GM12878 (cell line): Measurements from ENCODE around the gene EP400. TPM values are rescaled to one million over a fixed set of nuclear protein-coding genes. Genes with fewer than 3 reads are reported as not detected.

Source experiments
- ATAC-seq: fragments of 200-7000 bp; cut with Tn5 transposase; 3 replicates; pipeline ENCODE4 v1.9.1; 2020; ENCODE audit warnings: mild to moderate bottlenecking, moderate library complexity
- BruUV-seq: library from RNA; stranded (reverse); fragments of 400-500 nt; replicated peaks from 2 replicates; lab custom pipeline; 2021; lab: Mats Ljungman, UMichigan
- CTCF ChIA-PET: fragments of 300-600 bp; sonication (Branson Sonifier 250); formaldehyde crosslinking; extraction: SDS; loops from one replicate; lab custom pipeline; 2021; ENCODE audit warnings: inconsistent platforms; lab: Yijun Ruan, JAX
- POLR2A ChIA-PET: fragments of 350-600 bp; formaldehyde crosslinking; extraction: SDS; loops from one replicate; lab custom pipeline; 2021; ENCODE audit warnings: inconsistent platforms; lab: Charles Lee
- RAD21 ChIA-PET: fragments of 300-600 bp; sonication (Branson Sonifier 250); formaldehyde crosslinking; loops from one replicate; lab custom pipeline; 2023; ENCODE audit warnings: antibody characterized with exemption; ENCODE audit not compliant: unreplicated experiment; lab: Charles Lee
- SMC1A ChIA-PET: fragments of 300-600 bp; sonication (Branson Sonifier 250); formaldehyde crosslinking; loops from one replicate; lab custom pipeline; 2023; ENCODE audit not compliant: unreplicated experiment, uncharacterized antibody; lab: Charles Lee
- DNase-seq: peaks from one replicate; pipeline ENCODE4 v3.0.0-alpha.2; 2011; ENCODE audit warnings: low read depth, low spot score
- FAIRE-seq: peaks from 3 replicates; lab custom pipeline; 2011; peaks lifted over from hg19 to GRCh38; lab: Jason Lieb, UNC
- H2AFZ ChIP-seq: 2 replicates; pipeline ENCODE4 v1.6.0; 2011; ENCODE audit warnings: low read depth, low read length, control low read depth; ENCODE audit not compliant: control insufficient read depth
- H3K27ac ChIP-seq: 2 replicates; pipeline ENCODE4 v1.5.1; 2011; ENCODE audit warnings: control low read depth; ENCODE audit not compliant: control insufficient read depth, insufficient read depth
- H3K27me3 ChIP-seq, 2 experiments: replicated peaks in 1 of 2; 2 replicates each; pipeline versions ENCODE4 v1.6.0 to v1.6.1; 2011; ENCODE audit warnings: low read length in 1 of 2; ENCODE audit not compliant: control insufficient read depth in 2 of 2, insufficient read depth in 2 of 2
- H3K36me3 ChIP-seq, 2 experiments: 2 replicates each; pipeline ENCODE4 v1.5.1; 2011; ENCODE audit warnings: low read length in 1 of 2; ENCODE audit not compliant: control insufficient read depth in 2 of 2, insufficient read depth in 2 of 2
- H3K4me1 ChIP-seq: 2 replicates; pipeline ENCODE4 v1.6.1; 2011; ENCODE audit warnings: mild to moderate bottlenecking, low read length, moderate library complexity, mixed read lengths; ENCODE audit not compliant: control insufficient read depth, insufficient read depth
- H3K4me2 ChIP-seq: 2 replicates; pipeline ENCODE4 v1.6.0; 2011; ENCODE audit warnings: control low read depth; ENCODE audit not compliant: control insufficient read depth, insufficient read depth
- H3K4me3 ChIP-seq: fragments of 200-600 bp; sonication (generic); 2 replicates; pipeline ENCODE4 v1.5.1; 2016
- H3K79me2 ChIP-seq: 2 replicates; pipeline ENCODE4 v1.6.0; 2011; ENCODE audit warnings: low read length; ENCODE audit not compliant: control insufficient read depth, insufficient read depth
- H3K9ac ChIP-seq: 2 replicates; pipeline ENCODE4 v1.8.0; 2011; ENCODE audit warnings: low read length, control low read depth, mixed read lengths; ENCODE audit not compliant: control insufficient read depth, insufficient read depth
- H3K9me3 ChIP-seq: replicated peaks from 3 replicates; pipeline ENCODE4 v1.5.1; 2011; ENCODE audit warnings: mild to moderate bottlenecking, low read length; ENCODE audit not compliant: control insufficient read depth, insufficient read depth
- H4K20me1 ChIP-seq: 2 replicates; pipeline ENCODE4 v1.6.0; 2011; ENCODE audit not compliant: control insufficient read depth, insufficient read depth
- BHLHE40 ChIP-seq, 2 experiments: fragments of 450-650 bp in 1 of 2; IDR thresholded peaks; 2 replicates each; pipeline ENCODE4 v1.6.1; 2011 to 2017; ENCODE audit warnings: low read depth in 2 of 2, borderline replicate concordance in 1 of 2, improper control_type of control experiment in 1 of 2, low read length in 1 of 2, mild to moderate bottlenecking in 1 of 2
- CBX5 ChIP-seq: sonication (generic); IDR thresholded peaks from 2 replicates; pipeline ENCODE4 v1.6.1; 2016; ENCODE audit warnings: low read depth, moderate library complexity, mild to moderate bottlenecking, inconsistent platforms
- E4F1 ChIP-seq: fragments of 450-650 bp; IDR thresholded peaks from 2 replicates; pipeline ENCODE4 v1.6.1; 2018; ENCODE audit warnings: borderline replicate concordance, mild to moderate bottlenecking; ENCODE audit not compliant: partially characterized antibody
- MYC ChIP-seq: IDR thresholded peaks from 2 replicates; pipeline ENCODE4 v1.6.1; 2011; ENCODE audit warnings: mild to moderate bottlenecking, low read length, moderate library complexity, inconsistent platforms; ENCODE audit not compliant: insufficient read depth, insufficient replicate concordance, insufficient read length, severe bottlenecking
- RBBP5 ChIP-seq: fragments of 200-600 bp; sonication (generic); conservative IDR thresholded peaks from 2 replicates; pipeline ENCODE4 v1.6.1; 2016
- YY1 ChIP-seq: IDR thresholded peaks from 2 replicates; pipeline ENCODE4 v1.6.1; 2011; ENCODE audit warnings: low read depth, mild to moderate bottlenecking, low read length
- ZBTB33 ChIP-seq: fragments of 450-650 bp; IDR thresholded peaks from 2 replicates; pipeline ENCODE4 v1.6.1; 2017; ENCODE audit warnings: mild to moderate bottlenecking
- ZNF622 ChIP-seq: fragments of 450-650 bp; IDR thresholded peaks from 2 replicates; pipeline ENCODE4 v1.6.1; 2017; ENCODE audit warnings: mild to moderate bottlenecking, inconsistent platforms
- WGBS: methylation state at CpG from one replicate; pipeline ENCODE4 v1.1.6; 2016; ENCODE audit warnings: low lambda C conversion rate; ENCODE audit not compliant: insufficient replicate concordance, insufficient coverage; ENCODE audit errors: missing lambda C conversion rate; 5-methylcytosine and 5-hydroxymethylcytosine counted together
- in situ Hi-C: fragments of 300-500 bp; cut with MboI; formaldehyde crosslinking; loops from 9 replicates; pipeline ENCODE4 v1.14.3; 2018; ENCODE audit warnings: mixed read lengths
- intact Hi-C: fragments of 100-400 bp; cut with micrococcal nuclease; formaldehyde crosslinking; loops from one replicate; pipeline ENCODE4 v1.14.2; 2022; ENCODE audit not compliant: unreplicated experiment
- polyA plus RNA-seq, 11 experiments: library from polyadenylated mRNA; depleted of rRNA in 4 of 11; unstranded in 6 of 11; stranded (reverse) in 5 of 11; fragments of >200 nt; fragmentation: Nextera tagmentation in 4 of 11; fragmentation: Illumina TruSeq in 1 of 11; extraction: Ambion mirVana in 4 of 11; extraction: Trizol in 1 of 11; gene quantifications; 1 replicate in 1 of 11; 2 replicates in 10 of 11; pipeline versions ENCODE4 v1.2.1 to v1.2.3, GENCODE V29; 2011 to 2016; ENCODE audit warnings: inconsistent platforms in 2 of 11, missing spikeins in 2 of 11, low read depth in 1 of 11
- total RNA-seq, 4 experiments: library from RNA; depleted of rRNA in 3 of 4; stranded (reverse); fragments of >200 nt in 3 of 4; fragmentation: Illumina TruSeq in 1 of 4; extraction: Trizol in 1 of 4; gene quantifications; 2 replicates each; pipeline versions ENCODE4 v1.2.1 to v1.2.3, GENCODE V29; 2013 to 2021
- TF ChIP-seq, protein P1 (sequence below): fragments of 450-650 bp; IDR thresholded peaks from 2 replicates; pipeline ENCODE4 v1.6.1; 2017; ENCODE audit warnings: borderline replicate concordance
- TF ChIP-seq, protein P2 (sequence below): IDR thresholded peaks from 2 replicates; pipeline ENCODE4 v1.6.1; 2012; ENCODE audit warnings: low read depth, low read length, improper control_type of control experiment
- TF ChIP-seq, protein P3 (sequence below): IDR thresholded peaks from 2 replicates; pipeline ENCODE4 v1.6.1; 2011; ENCODE audit warnings: borderline replicate concordance, low read depth, mild to moderate bottlenecking, moderate library complexity, mixed read lengths, low read length; ENCODE audit not compliant: insufficient read depth; ENCODE audit errors: extremely low read length

The EP400 gene
- total and polyA plus RNA-seq, 10 of the 15 experiments (the other 5 are each of a cell fraction or from before 2014, with no cell fraction given): 3.8 to 44.2 (median 8.4) TPM

DNA sequence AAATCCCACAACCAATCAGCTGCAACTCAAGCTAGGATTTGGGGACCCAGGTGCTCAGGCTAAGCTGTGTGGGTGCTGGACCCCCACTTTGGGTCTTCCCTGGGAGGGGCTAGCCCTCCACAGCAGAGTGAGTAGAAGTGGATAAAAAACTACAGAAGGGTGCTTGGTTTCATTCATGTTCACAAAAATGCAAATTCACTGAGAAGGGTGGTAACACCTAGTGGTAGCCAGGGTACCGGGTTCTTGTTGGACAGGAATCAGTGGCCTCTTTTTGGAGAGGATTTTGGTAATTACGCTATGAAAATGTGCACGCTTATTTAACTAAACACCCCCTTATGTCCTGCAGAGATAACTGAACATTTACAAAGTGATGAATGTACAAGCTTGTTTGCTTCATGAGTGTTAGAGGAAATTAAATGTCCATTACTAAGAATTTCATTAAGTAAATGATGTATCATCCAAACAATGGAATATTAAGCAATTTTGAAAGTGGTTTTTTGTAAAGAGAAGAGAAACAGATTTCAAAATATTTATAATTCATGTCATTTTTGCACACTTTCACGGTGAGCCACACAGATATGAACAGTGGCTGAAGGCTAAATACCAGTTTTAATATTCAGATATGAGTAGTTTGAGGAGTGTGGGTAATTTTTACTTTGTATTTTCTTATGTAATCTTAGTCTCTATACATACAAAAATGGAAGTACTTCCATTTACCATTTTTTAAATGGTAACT lies 116.0 kb downstream of the EP400 start (continued):
- TF ChIP-seq, protein P1, sequence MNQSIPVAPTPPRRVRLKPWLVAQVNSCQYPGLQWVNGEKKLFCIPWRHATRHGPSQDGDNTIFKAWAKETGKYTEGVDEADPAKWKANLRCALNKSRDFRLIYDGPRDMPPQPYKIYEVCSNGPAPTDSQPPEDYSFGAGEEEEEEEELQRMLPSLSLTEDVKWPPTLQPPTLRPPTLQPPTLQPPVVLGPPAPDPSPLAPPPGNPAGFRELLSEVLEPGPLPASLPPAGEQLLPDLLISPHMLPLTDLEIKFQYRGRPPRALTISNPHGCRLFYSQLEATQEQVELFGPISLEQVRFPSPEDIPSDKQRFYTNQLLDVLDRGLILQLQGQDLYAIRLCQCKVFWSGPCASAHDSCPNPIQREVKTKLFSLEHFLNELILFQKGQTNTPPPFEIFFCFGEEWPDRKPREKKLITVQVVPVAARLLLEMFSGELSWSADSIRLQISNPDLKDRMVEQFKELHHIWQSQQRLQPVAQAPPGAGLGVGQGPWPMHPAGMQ: no peak

- POLR2A ChIA-PET: no interaction called here
- BruUV-seq: no TSS peak
- TF ChIP-seq ZNF622: no peak
- TF ChIP-seq E4F1: no peak
- no peak for TF ChIP-seq RBBP5
- no peak for TF ChIP-seq CBX5
- peak; percentile 84 for TF ChIP-seq BHLHE40 (IDR thresholded peaks at IDR 0.05; ENCODE audit: borderline replicate concordance in 1 of 2, low read depth in 2 of 2, low read length in 1 of 2)
- peak; percentile 63 for TF ChIP-seq YY1
- no peak for TF ChIP-seq MYC
- TF ChIP-seq, protein P2, sequence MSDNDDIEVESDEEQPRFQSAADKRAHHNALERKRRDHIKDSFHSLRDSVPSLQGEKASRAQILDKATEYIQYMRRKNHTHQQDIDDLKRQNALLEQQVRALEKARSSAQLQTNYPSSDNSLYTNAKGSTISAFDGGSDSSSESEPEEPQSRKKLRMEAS: no peak
- TF ChIP-seq, protein P3, sequence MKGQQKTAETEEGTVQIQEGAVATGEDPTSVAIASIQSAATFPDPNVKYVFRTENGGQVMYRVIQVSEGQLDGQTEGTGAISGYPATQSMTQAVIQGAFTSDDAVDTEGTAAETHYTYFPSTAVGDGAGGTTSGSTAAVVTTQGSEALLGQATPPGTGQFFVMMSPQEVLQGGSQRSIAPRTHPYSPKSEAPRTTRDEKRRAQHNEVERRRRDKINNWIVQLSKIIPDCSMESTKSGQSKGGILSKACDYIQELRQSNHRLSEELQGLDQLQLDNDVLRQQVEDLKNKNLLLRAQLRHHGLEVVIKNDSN: no peak
- TF ChIP-seq ZBTB33: no peak
Measured at GRCh38 chr12:132066345-132066685, 116.6 kb downstream of the EP400 start.

More at GRCh38 chr12:132066345-132066685, 116.6 kb downstream of the EP400 start:
- in situ Hi-C loops: no loop called here
- RAD21 ChIA-PET: interaction anchor here (0.9 kb wide), 1 partner anchor 10 kb away, joined by 3 read pairs; no protein-coding TSS in a partner anchor
- Histone ChIP-seq H3K36me3 (peaks cover 21 to 27% of the 10 kb centered on the region in 2 experiments), H3K4me1 (peaks cover 41% of the 10 kb centered on the region), H3K27ac (peak overlapping the region; percentile 67), H3K9ac (no peak overlapping the region), H3K9me3 (no peaks in the 10 kb centered on the region), H3K79me2 (no peaks in the 10 kb centered on the region), H3K4me2 (peak overlapping the region; percentile 31; the same call in 1 of the 2 replicates), H3K27me3 (no peaks in the 10 kb centered on the region), H4K20me1 (no peaks in the 10 kb centered on the region), H2AFZ (no peak overlapping the region; the same call in none of the 2 replicates), H3K4me3 (no peak overlapping the region; the same call in 1 of the 2 replicates)
- ATAC-seq (peak; percentile 61), FAIRE-seq (peak; percentile 81), DNase-seq (peak; percentile 77)
- SMC1A ChIA-PET: no interaction called here
- intact Hi-C loops: no loop called here
- CTCF ChIA-PET: no interaction called here
- 12% methylated on average over 13 of the region's 13 CpGs for WGBS
